DMS114 treated with DMSO at 0.1 percent for 48 hours (cell line): ENCODE results near the gene PIWIL4.
A peak's percentile ranks its signal among the peaks of the same experiment; 100 is the strongest.

Experiments used
- DNase-seq: peaks from one replicate; lab custom pipeline; 2025; ENCODE audit not compliant: unreplicated experiment; lab: John Stamatoyannopoulos, UW

PIWIL4 gene

GRCh38 chr11:94567181-94567670, at the start of gene PIWIL4:
TSS of gene PIWIL4 (plus strand) at chr11:94567368. CDS start at chr11:94567519, 151 bp downstream.
- no peak for DNase-seq

- no peak for DNase-seq
Observed at GRCh38 chr11:94518300-94518699, 48.9 kb upstream of the PIWIL4 start.

- DNase-seq: peak; percentile 31
Observed at GRCh38 chr11:94519478-94520084, 47.6 kb upstream of the PIWIL4 start.

- no peak for DNase-seq
Observed at GRCh38 chr11:94521684-94522083, 45.5 kb upstream of the PIWIL4 start.

GRCh38 chr11:94524341-94524740, 42.8 kb upstream of the PIWIL4 start:
- DNase-seq: no peak

GRCh38 chr11:94525546-94526324, 41.4 kb upstream of the PIWIL4 start:
- DNase-seq: no peak

GRCh38 chr11:94526645-94527438, 40.3 kb upstream of the PIWIL4 start:
- no peak for DNase-seq

GRCh38 chr11:94528551-94528950, 38.6 kb upstream of the PIWIL4 start:
- DNase-seq: no peak

GRCh38 chr11:94532211-94532610, 35.0 kb upstream of the PIWIL4 start:
- no peak for DNase-seq

GRCh38 chr11:94533206-94533605, 34.0 kb upstream of the PIWIL4 start:
- DNase-seq: no peak

- no peak for DNase-seq
Observed at GRCh38 chr11:94533696-94534630, 33.2 kb upstream of the PIWIL4 start.

GRCh38 chr11:94536386-94536785, 30.8 kb upstream of the PIWIL4 start:
- DNase-seq: no peak

GRCh38 chr11:94537031-94537600, 30.1 kb upstream of the PIWIL4 start:
- no peak for DNase-seq

GRCh38 chr11:94539420-94539819, 27.7 kb upstream of the PIWIL4 start:
- DNase-seq: no peak

- peak; percentile 43 for DNase-seq
Observed at GRCh38 chr11:94543695-94544645, 23.2 kb upstream of the PIWIL4 start, which contains the start of gene FUT4. TSS of gene FUT4 (plus strand) at chr11:94543921. CDS start at chr11:94544134, 213 bp downstream.

- no peak for DNase-seq
Observed at GRCh38 chr11:94544646-94545263, 22.4 kb upstream of the PIWIL4 start.

- no peak for DNase-seq
Observed at GRCh38 chr11:94545264-94546161, 21.7 kb upstream of the PIWIL4 start.

- DNase-seq: no peak
Observed at GRCh38 chr11:94546162-94546470, 21.1 kb upstream of the PIWIL4 start.
